Measurements from ENCODE around the gene RPL11.
"Not testable (repeated sequence)": the region's sequence is repeated elsewhere in the genome, so short reads cannot be mapped to it uniquely, and the experiment has no call there.

RPL11 gene
- 161 to 466 (median 310) reads per million in 17 experiments for total RNA-seq

DNA sequence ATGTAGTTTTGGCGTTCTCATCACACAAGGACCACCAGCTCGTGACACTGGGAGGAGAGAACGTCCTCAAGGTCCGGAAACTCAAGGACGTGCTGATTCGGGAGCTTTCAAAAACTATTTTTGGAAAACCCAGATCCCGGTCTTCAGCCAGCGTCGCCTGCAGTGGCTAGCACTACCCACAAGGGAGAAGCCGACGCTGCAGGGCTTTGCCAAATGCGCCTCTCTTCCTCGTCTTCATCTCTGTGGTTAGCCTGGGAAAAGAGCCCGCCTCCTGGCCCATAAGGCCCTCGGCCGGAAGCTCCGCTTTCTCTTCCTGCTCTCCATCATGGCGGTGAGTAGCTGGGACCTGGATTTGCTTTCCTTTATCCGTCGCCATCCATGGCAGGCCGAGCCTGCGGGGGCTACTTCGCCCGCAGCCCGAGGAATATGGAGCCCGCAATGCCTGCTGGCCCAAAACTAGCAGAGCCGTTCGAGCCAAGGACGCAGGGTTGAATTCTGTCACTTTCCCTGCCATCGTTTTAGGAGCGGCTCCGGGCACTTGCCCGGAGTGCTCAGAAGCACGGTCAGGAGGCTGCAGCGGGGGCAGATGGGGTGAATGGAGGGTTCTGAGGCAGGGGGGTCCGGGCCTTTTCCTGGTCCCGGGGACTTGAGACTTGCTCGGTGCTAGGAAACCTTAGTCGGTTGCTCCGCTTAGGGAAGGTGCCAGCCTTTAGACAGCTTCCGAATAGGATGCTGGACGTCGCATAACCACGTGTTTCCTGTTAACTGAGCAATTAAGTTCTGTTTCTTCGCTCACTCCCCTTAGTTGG, at the start of gene RPL11:
Gene RPL11, plus strand, starts transcription at position 308 of the 809 bp plus-strand sequence. Its CDS starts 18 bp downstream, at position 326.
- DNase-seq = peak; percentile 96 to 98 (median 98)

DNA sequence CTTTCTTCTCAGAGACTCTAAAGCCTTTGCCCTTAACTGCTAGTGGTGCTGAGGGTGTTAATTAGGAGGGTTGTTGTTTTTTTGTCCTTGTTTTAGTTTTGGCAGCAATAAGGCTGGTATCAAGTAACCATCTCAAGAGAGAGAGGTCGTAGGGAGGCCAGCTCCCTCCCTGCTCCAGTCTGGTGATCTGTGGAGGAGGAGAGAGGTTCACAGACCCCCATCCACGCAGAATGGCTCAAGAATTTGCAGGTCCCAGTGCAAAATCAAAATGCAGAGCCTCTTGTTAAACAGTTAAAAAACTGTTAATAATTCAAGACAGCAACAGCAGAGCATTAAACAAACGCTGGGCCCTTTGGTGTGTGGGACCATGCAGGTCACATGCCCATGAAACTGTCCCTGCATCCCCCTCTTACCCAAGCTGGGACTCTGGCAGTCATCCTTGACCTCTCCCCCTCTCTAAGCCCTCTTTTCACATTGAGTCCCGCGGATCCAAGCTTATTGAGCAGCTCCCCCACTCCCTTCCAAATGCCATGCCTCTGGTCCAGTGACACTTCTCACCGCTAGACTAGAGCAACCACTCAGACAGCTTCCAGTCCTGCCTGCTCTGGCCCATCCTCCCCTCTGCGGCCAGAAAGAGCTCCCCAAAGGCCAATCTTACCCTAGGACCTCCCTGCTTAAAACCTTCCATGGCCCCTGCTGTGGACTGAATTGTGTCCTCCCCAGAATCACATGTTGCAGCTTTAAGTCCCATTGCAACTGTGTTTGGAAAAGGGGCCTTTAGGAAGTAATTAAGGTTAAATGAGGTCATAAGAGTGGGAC, 47.7 kb upstream of the RPL11 start:
- DNase-seq = no peak

DNA sequence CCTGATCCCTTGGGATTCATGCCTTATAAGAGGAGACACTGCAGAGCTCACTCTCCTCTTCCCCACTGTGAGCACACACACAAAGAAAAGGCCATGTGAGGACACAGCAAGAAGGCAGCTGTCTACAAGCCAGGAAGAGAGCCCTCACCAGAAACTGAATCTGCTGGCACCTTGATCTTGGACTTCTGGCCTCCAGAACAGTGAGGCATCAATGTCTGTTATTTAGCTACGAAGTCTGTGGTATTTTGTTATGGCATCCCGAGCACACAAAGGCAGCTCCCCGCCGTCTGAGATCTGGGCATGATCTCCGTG, 47.1 kb upstream of the RPL11 start:
- no peak for DNase-seq

GRCh38 chr1:23645338-23645737, 46.3 kb upstream of the RPL11 start:
- DNase-seq = no peak

GRCh38 chr1:23646091-23646490, 45.5 kb upstream of the RPL11 start:
- no peak for DNase-seq

GRCh38 chr1:23646541-23646940, 45.1 kb upstream of the RPL11 start:
- no peak for DNase-seq

DNA sequence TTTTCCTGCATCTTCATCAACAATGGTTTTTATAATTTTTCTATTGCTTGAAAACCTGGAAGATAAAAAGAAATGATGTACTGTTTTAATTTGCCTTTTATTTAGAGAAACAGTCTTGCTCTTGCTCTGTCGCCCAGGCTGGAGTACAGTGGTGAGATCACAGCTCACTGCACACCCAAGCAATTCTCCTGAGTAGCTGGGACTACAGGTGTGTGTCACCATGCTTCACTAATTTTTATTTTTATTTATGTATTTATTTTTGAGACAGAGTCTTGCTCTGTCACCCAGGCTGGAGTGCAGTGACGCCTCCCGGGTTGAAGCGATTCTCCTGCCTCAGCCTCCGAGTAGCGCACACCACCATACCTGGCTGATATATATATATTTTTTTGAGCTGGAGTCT, 43.0 kb upstream of the RPL11 start:
- no peak for DNase-seq

DNA sequence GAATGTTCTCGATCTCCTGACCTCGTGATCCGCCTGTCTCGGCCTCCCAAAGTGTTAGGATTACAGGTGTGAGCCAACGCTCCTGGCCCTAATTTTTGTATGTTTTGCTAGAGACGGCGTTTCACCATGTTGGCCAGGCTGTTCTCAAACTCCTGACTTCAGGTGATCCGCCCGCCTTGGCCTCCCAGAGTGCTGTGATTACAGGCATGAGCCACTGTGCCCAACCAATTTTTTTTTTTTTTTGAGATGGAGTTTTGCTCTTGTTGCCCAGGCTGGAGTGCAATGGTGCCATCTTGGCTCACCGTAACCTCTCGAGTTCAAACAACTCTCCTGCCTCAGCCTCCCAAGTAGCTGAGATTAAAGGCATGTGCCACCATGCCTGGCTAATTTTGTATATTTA, 42.4 kb upstream of the RPL11 start:
- not testable (repeated sequence) for DNase-seq

DNA sequence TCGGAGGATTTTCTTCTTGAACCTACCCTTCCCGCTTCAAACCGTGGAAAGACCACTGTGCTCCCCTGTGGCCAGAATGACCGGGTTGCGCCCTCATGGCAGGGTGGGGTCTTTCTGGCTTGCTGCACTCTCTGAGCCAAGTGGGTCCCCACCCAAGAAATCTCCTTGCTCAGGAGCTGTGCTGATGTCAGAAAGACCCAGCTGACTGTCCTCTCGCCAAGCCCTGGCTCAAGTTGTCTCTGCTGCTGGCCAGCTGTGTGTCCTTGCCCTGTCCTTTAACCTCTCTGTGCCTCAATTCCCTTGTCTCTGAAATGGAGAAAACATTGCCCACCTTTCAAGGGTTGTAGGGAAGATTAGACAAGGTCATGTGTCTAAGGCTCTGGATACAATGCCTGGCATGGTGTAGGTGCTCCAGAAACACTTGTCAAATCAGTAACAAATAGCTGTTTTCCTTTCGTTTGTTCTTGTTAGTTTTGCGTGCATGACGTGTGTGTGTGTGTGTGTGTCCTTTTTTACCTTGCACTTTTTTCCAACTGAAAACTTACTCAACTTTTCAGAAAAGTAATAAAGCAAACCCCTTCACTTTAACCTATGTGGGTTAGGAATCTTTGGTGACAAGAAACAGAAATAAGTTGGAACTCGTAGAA, 41.1 kb upstream of the RPL11 start:
- DNase-seq = no peak

DNA sequence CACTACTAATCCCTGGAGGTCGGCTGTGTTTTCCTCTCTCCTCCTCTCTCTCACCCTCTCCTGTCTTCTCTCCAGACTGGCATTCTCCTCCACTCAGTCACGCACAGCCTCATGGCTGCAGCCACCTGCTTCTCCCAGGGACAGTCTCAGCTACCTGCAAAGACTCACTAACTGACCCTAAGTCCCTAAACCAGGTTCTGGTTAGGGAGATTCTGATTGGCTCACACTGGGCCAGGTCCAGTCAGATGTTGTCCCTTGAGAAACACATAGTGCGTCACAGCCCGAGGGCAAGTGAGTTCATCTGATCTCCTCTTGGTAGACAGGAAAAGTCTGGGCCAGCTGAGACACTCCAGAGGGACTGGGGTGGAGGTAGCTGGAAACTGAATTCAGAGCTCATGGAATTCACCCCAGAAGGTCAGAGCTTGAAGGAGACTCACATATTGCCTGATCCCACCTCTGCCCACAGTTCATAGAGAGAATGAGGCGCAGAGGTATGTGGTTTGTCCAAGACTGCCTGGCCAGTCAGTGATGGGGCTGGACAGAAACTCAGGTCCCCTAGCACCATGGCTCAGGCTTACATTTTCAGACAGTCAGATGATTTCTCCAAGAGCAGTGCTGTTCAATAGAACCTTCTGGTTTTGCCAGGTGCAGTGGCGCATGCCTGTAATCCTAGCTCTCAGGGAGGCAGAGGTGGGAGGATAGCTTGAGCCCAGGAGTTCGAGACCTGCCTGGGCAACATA, 40.4 kb upstream of the RPL11 start:
- DNase-seq = no peak

DNA sequence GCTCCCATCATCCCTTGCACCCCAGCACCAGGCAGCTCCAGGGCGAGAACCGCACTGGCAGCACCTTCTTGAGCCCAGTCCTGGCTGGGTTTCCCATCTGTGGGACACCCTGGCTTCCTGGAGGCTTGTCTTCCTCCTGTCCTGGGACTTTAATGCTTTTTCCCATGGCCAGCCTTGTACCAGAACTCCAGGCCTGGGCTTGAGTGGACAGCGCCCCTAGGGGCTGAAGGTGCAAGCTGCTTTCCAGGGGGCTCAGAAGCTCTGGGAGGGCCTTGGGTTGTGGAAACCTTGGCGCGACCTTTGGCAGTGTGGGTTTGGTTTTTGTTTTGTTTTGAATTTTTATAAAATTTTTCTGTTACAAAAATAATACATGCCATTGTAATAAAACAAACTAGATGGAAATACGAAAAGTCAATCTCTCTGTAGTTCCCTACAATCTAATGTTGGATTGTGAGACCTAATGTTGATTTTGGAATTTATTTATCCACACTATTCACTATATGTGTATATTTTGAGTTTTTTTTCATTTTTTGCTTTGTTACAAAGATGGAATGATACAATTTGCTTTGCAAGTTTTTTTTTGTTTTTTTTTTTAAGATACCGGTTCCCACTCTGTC, 33.8 kb upstream of the RPL11 start:
- peak; percentile 56 to 74 (median 64) for DNase-seq

DNA sequence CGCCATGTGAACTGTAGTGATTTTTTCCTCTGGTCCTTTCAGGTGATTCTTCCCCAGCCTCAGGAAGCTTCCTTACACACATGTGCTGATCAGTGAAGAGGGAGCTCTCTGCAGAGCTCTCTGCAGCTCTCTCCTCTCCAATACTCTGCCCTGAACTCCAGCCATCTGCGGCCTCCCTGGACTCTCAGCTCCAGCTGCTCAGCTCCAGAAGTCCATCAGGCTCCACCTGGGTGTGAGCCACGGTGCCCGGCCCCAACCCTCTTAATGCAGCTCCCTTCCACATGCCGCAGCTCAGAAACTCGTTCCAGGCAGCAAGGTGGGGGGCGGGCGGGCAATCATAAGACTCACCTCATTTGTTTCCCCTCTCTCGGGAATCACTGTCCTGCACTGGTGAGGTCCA, 30.9 kb upstream of the RPL11 start:
- no peak for DNase-seq

DNA sequence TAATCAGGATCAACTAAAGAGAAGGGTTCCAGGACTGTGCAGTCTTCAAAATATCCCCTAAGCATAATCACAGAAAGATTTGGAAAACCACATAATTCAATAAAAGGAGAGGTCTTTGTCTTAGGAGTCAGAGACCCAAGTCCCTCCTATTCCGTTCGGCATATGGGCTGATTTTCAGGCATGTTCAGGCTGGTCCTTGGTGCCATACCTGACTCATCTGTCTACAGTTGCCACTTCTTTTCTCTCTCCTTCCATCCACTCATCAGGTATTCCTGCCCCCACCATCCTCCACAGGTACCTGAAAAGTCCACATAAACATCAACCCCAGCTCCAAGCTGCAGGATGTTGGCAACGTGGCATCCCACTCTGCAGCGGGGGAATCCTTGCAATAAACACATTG, 29.7 kb upstream of the RPL11 start:
- no peak for DNase-seq

DNA sequence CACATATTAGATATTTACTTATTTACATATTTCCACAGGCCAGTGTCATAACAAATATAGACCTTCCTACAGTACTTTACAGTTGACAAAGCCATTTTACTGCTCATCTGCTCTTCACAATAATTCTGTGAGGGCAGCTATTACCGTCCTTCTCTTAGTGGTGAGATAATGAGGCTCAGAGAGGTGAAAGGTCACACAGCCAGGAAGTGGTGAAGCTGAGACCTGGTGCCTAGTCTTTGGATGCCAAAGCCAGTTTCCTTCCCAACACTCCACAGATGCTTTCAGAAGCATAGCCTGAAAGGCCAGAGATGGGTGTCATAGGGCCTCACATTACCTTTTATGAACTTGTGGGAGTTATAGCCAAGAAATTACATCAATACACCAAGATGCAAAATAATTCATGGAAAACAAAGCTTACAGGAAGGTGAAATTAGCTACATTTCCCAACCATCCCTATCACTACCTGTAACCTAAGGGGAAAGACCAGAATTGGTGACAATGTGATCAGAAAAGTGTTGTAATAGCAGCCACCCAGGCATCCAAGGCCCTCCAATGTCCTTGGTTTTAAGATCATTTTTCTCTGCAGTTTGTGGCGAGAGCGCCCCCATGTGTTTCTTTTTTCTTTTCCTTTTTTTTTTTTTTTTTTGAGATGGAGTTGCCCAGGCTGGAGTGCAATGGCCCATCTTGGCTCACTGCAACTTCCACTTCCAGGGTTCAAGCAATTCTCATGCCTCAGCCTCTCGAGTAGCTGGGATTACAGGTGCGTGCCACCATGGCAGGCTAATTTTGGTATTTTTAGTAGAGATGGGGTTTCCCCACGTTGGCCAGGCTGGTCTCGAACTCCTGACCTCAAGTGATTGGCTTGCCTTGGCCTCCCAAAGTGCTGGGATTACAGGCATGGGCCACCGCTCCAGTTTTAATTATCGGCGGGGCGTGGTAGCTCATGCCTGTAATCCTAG, 26.5 kb upstream of the RPL11 start:
- peak; percentile 8 to 28 (median 22) for DNase-seq

DNA sequence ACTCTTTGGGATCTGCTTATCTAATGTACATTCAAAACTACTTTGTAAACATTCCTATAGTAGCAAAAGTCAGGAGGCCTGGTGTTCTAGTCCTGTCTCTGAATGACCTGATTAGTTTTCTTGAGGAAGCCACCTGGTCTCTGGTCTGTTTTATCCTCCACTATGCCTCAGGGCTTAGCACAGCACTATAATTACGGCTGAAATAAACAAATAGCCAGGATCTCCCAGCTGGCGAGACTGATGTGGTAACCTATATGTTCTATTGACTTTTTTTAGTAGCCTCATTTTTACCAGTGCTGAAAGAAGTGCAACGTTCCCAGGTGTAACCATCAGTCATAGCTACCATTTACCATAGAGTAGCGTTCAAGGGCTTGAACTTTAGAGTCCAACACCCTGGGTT, 24.2 kb upstream of the RPL11 start:
- DNase-seq = no peak

DNA sequence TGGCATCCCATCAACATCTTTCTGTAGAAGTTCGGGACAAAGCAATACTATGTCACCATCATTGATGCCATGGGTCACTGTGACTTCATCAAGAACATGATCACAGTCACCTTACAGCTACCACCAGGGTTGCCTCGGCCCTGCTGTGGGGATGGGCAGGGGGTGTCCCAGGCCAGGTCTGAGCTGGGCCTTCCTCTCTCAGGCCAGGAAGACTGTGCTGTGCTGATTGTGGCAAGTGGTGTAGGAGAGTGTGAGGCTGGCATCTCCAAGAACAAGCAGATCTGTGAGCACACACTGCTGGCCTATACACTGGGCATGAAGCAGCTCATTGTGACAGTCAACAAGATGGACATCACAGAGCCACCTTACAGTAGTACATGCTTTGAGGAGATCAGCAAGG, 20.9 kb upstream of the RPL11 start:
- DNase-seq = no peak

DNA sequence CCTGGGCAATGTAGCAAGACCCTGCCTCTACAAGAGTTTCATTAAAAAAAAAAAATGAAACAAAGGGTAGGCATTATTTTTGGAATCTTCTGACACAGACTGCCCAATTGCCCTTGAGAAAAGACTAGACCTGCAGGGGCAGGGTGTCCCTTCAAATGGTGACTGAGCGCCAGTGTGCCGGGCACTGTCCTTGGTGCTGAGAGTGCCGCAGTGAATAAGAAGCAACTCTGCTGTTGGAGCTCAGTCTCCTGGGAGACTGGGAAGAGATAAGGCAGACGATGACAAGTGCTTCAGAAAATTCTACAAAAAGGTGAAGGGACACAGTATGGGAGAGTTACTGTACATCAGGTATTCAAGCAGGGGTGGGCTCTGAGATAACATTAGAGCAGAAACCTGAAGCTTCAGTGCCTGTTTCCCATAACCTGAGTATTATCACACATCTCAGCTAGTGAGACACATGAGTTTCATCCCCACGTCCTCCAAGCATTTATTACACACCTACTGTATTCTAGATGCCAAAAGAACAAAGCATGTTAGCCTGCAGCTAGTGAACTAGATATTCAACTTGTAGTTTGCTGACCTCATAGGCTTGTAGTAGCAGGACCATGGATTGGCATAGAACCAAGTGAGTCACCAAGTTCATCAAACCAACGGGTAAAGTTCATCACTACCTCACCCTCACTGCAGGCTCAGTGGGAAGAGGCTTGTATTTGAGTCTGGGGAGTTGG, 18.4 kb upstream of the RPL11 start:
- DNase-seq = peak; percentile 26 to 69 (median 48)

GRCh38 chr1:23679815-23680214, 11.8 kb upstream of the RPL11 start:
- no peak for DNase-seq

GRCh38 chr1:23682946-23683345, 8.7 kb upstream of the RPL11 start:
- no peak for DNase-seq

DNA sequence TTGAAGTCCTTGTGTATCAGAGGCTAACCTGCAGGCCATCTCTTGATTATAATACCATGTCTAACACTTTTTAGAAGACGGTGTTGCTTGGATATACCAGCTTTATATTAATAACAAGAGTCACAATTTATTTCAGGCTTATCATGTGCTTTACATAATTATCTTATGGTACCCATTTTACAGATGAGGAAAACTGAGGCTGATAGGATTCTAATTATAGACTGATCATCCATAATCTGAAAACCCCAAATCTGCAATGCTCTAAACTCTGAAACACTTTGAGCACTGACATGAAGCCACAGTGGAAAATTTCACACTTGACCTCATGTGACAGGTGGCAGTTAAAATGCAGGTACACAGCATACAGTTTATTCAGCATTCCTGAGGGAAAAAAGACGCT, 7.2 kb upstream of the RPL11 start:
- DNase-seq = no peak

All from suppressor macrophage (primary cell).